SK-N-MC (cell line): ENCODE results near the gene GPR160.

Source experiments
- EZH2 ChIP-seq: fragments of 200-600 bp; sonication (generic); IDR thresholded peaks from one replicate; pipeline ENCODE4 v1.6.1; 2017; ENCODE audit warnings: antibody characterized with exemption
- POLR2AphosphoS5 ChIP-seq: IDR thresholded peaks from 2 replicates; pipeline ENCODE4 v1.6.1; 2012; ENCODE audit warnings: mild to moderate bottlenecking, low read depth, low read length, borderline replicate concordance

GRCh38 chr3:170089862-170090600, 52.2 kb downstream of the GPR160 start:
- TF ChIP-seq POLR2AphosphoS5 (no peak), EZH2 (no peak)
